DOHH2 (cell line): Measurements from ENCODE around the gene CLPSL2.

Source experiments
- H3F3A ChIP-seq: fragments of 200-600 bp; sonication (generic), shearing (Covaris generic); 2 replicates; pipeline ENCODE4 v1.6.0; 2016; ENCODE audit warnings: antibody characterized with exemption, mild to moderate bottlenecking; ENCODE audit not compliant: control insufficient read depth, insufficient read depth
- H3K27ac ChIP-seq: fragments of 200-600 bp; sonication (generic); 2 replicates; pipeline ENCODE4 v1.5.1; 2014; ENCODE audit warnings: low read depth, mild to moderate bottlenecking, low read length, moderate library complexity
- H3K27me3 ChIP-seq: fragments of 200-600 bp; sonication (generic); 2 replicates; pipeline ENCODE4 v1.6.1; 2014; ENCODE audit warnings: mild to moderate bottlenecking, low read length, mixed read lengths; ENCODE audit not compliant: control insufficient read depth
- H3K36me3 ChIP-seq: fragments of 200-600 bp; sonication (generic); 2 replicates; pipeline ENCODE4 v1.6.1; 2014; ENCODE audit warnings: mild to moderate bottlenecking, low read length, moderate library complexity, mixed read lengths; ENCODE audit not compliant: control insufficient read depth
- H3K4me1 ChIP-seq: fragments of 200-600 bp; sonication (generic); 2 replicates; pipeline ENCODE4 v1.6.1; 2014; ENCODE audit warnings: mild to moderate bottlenecking, low read length, mixed read lengths; ENCODE audit not compliant: control insufficient read depth
- H3K4me2 ChIP-seq: fragments of 200-600 bp; sonication (generic); 2 replicates; pipeline ENCODE4 v1.6.0; 2014; ENCODE audit warnings: mild to moderate bottlenecking, low read length, moderate library complexity
- H3K4me3 ChIP-seq: fragments of 200-600 bp; sonication (generic); 2 replicates; pipeline ENCODE4 v1.5.1; 2014; ENCODE audit warnings: mild to moderate bottlenecking, low read length, mixed read lengths
- H3K79me2 ChIP-seq: fragments of 200-600 bp; sonication (generic); 2 replicates; pipeline ENCODE4 v1.6.1; 2014; ENCODE audit warnings: mild to moderate bottlenecking, low read length, mixed read lengths; ENCODE audit not compliant: control insufficient read depth
- H3K9me2 ChIP-seq: fragments of 200-600 bp; sonication (generic); replicated peaks from 2 replicates; pipeline ENCODE4 v1.6.1; 2014; ENCODE audit warnings: mild to moderate bottlenecking, low read length, mixed read lengths; ENCODE audit not compliant: control insufficient read depth
- H3K9me3 ChIP-seq: fragments of 200-600 bp; sonication (generic); 2 replicates; pipeline ENCODE4 v1.6.1; 2014; ENCODE audit warnings: antibody characterized with exemption, low read length, mixed read lengths; ENCODE audit not compliant: control insufficient read depth, insufficient read depth
- H4K20me1 ChIP-seq: fragments of 200-600 bp; sonication (generic); 2 replicates; pipeline ENCODE4 v1.6.0; 2014; ENCODE audit warnings: low read depth, mild to moderate bottlenecking, antibody characterized with exemption, low read length, moderate library complexity; ENCODE audit not compliant: control insufficient read depth, insufficient read depth
- EZH2phosphoT487 ChIP-seq: fragments of 200-600 bp; sonication (generic); IDR thresholded peaks from 2 replicates; pipeline ENCODE4 v1.6.1; 2017; ENCODE audit warnings: borderline replicate concordance, mild to moderate bottlenecking, antibody characterized with exemption, low read length, moderate library complexity, mixed read lengths
- TF ChIP-seq, protein P1 (sequence below): fragments of 200-600 bp; sonication (generic); IDR thresholded peaks from one replicate; pipeline ENCODE4 v1.5.1; 2014; ENCODE audit warnings: antibody characterized with exemption, mild to moderate bottlenecking, low read depth, low read length; ENCODE audit not compliant: poor library complexity, severe bottlenecking

Gene CLPSL2

DNA sequence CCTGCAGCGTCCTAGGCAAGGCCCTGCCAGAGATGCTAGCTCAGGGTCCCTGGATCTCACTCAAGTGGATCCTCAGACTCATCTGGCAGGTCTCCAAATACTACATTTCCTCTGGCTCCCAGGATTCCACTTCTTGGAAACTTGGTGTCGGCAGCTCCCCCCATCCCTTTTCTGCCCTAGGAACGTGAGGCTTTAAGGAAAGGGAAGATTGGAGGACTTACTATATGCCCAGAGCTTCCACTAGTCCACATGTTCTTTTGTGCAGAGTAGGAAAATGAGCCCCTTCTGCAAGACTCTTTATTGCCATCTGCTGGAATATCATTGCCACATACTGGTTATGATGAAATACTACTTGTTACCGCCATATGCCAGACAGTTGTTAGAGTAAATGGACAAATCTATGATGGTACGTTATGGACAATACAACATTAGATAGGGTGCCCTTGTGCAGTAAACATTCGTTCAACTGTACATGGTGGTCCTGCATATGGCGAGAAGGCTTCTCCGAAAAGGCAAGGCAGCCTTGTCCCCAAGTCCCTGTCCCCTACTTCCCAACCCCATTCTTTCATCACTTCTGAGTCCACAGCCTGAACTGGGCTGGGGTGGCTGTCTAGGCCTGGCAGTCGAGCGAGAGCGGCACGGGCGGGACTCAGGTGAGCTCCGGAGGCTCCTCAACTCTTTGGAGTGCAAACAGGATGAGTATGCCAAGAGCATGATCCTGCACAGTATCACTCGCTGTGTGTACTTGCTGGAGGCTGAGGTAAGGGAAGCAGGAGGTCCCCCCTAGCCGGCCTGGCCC lies 38.8 kb upstream of the CLPSL2 start:
- Histone ChIP-seq H4K20me1 (no peaks in the 10 kb centered on the region), H3K27ac (no peak overlapping the region), H3F3A (0 out of 2 replicates have a peak, but pooled peaks cover 2% of the 10 kb centered on the region), H3K27me3 (no peaks in the 10 kb centered on the region), H3K4me1 (peaks cover 20% of the 10 kb centered on the region), H3K4me2 (no peak overlapping the region), H3K79me2 (no peaks in the 10 kb centered on the region), H3K9me3 (no peaks in the 10 kb centered on the region), H3K36me3 (no peaks in the 10 kb centered on the region), H3K4me3 (no peak overlapping the region), H3K9me2 (no peaks in the 10 kb centered on the region)
- TF ChIP-seq EZH2phosphoT487, result no peak
- TF ChIP-seq, protein P1, sequence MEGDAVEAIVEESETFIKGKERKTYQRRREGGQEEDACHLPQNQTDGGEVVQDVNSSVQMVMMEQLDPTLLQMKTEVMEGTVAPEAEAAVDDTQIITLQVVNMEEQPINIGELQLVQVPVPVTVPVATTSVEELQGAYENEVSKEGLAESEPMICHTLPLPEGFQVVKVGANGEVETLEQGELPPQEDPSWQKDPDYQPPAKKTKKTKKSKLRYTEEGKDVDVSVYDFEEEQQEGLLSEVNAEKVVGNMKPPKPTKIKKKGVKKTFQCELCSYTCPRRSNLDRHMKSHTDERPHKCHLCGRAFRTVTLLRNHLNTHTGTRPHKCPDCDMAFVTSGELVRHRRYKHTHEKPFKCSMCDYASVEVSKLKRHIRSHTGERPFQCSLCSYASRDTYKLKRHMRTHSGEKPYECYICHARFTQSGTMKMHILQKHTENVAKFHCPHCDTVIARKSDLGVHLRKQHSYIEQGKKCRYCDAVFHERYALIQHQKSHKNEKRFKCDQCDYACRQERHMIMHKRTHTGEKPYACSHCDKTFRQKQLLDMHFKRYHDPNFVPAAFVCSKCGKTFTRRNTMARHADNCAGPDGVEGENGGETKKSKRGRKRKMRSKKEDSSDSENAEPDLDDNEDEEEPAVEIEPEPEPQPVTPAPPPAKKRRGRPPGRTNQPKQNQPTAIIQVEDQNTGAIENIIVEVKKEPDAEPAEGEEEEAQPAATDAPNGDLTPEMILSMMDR, result peak; percentile 81

GRCh38 chr6:35739645-35740524 lies 36.5 kb upstream of the CLPSL2 start:
- H3K27ac ChIP-seq, result no peak overlapping the region
- H3K36me3 ChIP-seq, result no peaks in the 10 kb centered on the region

GRCh38 chr6:35742842-35743241 lies 33.6 kb upstream of the CLPSL2 start:
- H3K4me1 ChIP-seq, result no peaks in the 10 kb centered on the region
- H3K4me3 ChIP-seq, result no peak overlapping the region
- no peaks in the 10 kb centered on the region for H3K36me3 ChIP-seq
- H4K20me1 ChIP-seq, result no peaks in the 10 kb centered on the region
- H3K4me2 ChIP-seq, result no peak overlapping the region
- TF ChIP-seq, protein P1, result no peak
- TF ChIP-seq EZH2phosphoT487, result no peak
- no peaks in the 10 kb centered on the region for H3K27me3 ChIP-seq
- no peak overlapping the region for H3K27ac ChIP-seq
- H3K9me2 ChIP-seq, result no peaks in the 10 kb centered on the region
- no peaks in the 10 kb centered on the region for H3F3A ChIP-seq
- H3K9me3 ChIP-seq, result no peaks in the 10 kb centered on the region
- no peaks in the 10 kb centered on the region for H3K79me2 ChIP-seq

More at GRCh38 chr6:35739645-35740524, 36.5 kb upstream of the CLPSL2 start:
- Histone ChIP-seq H3K9me3 (no peaks in the 10 kb centered on the region), H3F3A (no peaks in the 10 kb centered on the region), H4K20me1 (no peaks in the 10 kb centered on the region), H3K4me1 (peaks cover 13% of the 10 kb centered on the region), H3K9me2 (no peaks in the 10 kb centered on the region), H3K79me2 (no peaks in the 10 kb centered on the region), H3K4me3 (no peak overlapping the region), H3K27me3 (no peaks in the 10 kb centered on the region), H3K4me2 (no peak overlapping the region)
- TF ChIP-seq EZH2phosphoT487, result no peak
- TF ChIP-seq, protein P1, result no peak
